PC-9 (cell line): ENCODE results near the gene NADK. TPM values are rescaled to one million over a fixed set of nuclear protein-coding genes. Genes with fewer than 3 reads are reported as not detected.

Source experiments
- BruUV-seq: library from RNA; stranded (reverse); fragments of 400-500 nt; replicated peaks from 2 replicates; lab custom pipeline; 2021; lab: Mats Ljungman, UMichigan
- CTCF ChIA-PET: fragments of 300-600 bp; sonication (Branson Sonifier 250); formaldehyde crosslinking; loops from one replicate; lab custom pipeline; 2022; ENCODE audit warnings: antibody characterized with exemption; lab: Charles Lee
- POLR2A ChIA-PET: fragments of 300-600 bp; sonication (Branson Sonifier 250); formaldehyde crosslinking; loops from one replicate; lab custom pipeline; 2022; ENCODE audit warnings: antibody characterized with exemption; ENCODE audit not compliant: unreplicated experiment; lab: Charles Lee
- DNase-seq, 2 experiments: peaks; one replicate each; pipeline versions ENCODE4 v3.0.0 to v3.0.0-alpha.2; 2015 to 2022; ENCODE audit warnings: mixed read lengths in 1 of 2
- H2AFZ ChIP-seq: fragments of 200-600 bp; sonication (generic); 2 replicates; pipeline ENCODE4 v1.8.1; 2017; ENCODE audit warnings: antibody characterized with exemption
- H3F3A ChIP-seq: fragments of 200-600 bp; sonication (generic); 2 replicates; pipeline ENCODE4 v1.8.1; 2017; ENCODE audit warnings: antibody characterized with exemption, mild to moderate bottlenecking, low read depth; ENCODE audit not compliant: insufficient read depth
- H3K27ac ChIP-seq: fragments of 200-600 bp; sonication (generic); 2 replicates; pipeline ENCODE4 v1.6.1; 2016; ENCODE audit warnings: mixed run types
- H3K27me3 ChIP-seq: fragments of 200-600 bp; sonication (generic); 2 replicates; pipeline ENCODE4 v1.6.1; 2016; ENCODE audit warnings: low read depth, mixed run types; ENCODE audit not compliant: insufficient read depth
- H3K36me3 ChIP-seq: fragments of 200-600 bp; sonication (generic); 2 replicates; pipeline ENCODE4 v1.6.1; 2016; ENCODE audit warnings: low read depth, mixed run types
- H3K4me1 ChIP-seq: fragments of 200-600 bp; sonication (generic); replicated peaks from 2 replicates; pipeline ENCODE4 v1.6.1; 2016; ENCODE audit warnings: mixed run types; ENCODE audit not compliant: insufficient read depth
- H3K4me2 ChIP-seq: fragments of 200-600 bp; sonication (generic); 2 replicates; pipeline ENCODE4 v1.6.1; 2017; ENCODE audit warnings: mixed run types
- H3K4me3 ChIP-seq: fragments of 200-600 bp; sonication (generic); 2 replicates; pipeline ENCODE4 v1.6.1; 2016; ENCODE audit warnings: mixed run types
- H3K79me2 ChIP-seq: fragments of 200-600 bp; sonication (generic); 2 replicates; pipeline ENCODE4 v1.6.1; 2017; ENCODE audit warnings: low read depth, mixed run types
- H3K9me2 ChIP-seq: fragments of 200-600 bp; sonication (generic); 2 replicates; pipeline ENCODE4 v1.8.1; 2017; ENCODE audit warnings: mild to moderate bottlenecking; ENCODE audit not compliant: insufficient read depth
- H3K9me3 ChIP-seq: fragments of 200-600 bp; sonication (generic); 2 replicates; pipeline ENCODE4 v1.8.1; 2016; ENCODE audit warnings: low read depth; ENCODE audit not compliant: insufficient read depth
- H4K20me1 ChIP-seq: fragments of 200-600 bp; sonication (generic); 2 replicates; pipeline ENCODE4 v1.8.1; 2017; ENCODE audit not compliant: insufficient read depth
- CTCF ChIP-seq: fragments of 200-600 bp; sonication (generic); conservative IDR thresholded peaks from 2 replicates; pipeline ENCODE4 v1.6.1; 2017; ENCODE audit warnings: mixed run types, antibody characterized with exemption, mild to moderate bottlenecking, moderate library complexity
- EZH2 ChIP-seq: fragments of 200-600 bp; sonication (generic); IDR thresholded peaks from 2 replicates; pipeline ENCODE4 v1.8.0; 2017; ENCODE audit warnings: antibody characterized with exemption, low read depth
- intact Hi-C: fragments of 100-400 bp; cut with micrococcal nuclease; formaldehyde crosslinking; loops from one replicate; pipeline ENCODE4 v1.10.0; 2022; ENCODE audit not compliant: unreplicated experiment
- total RNA-seq: library from RNA; stranded (reverse); gene quantifications from 2 replicates; pipeline ENCODE4 v1.2.3, GENCODE V29; 2021

Gene NADK
- total RNA-seq, 1 experiment from 2014 or later: 105 TPM

- peaks cover 4% of the 10 kb centered on the region for H3K79me2 ChIP-seq
- H3K27ac ChIP-seq: peak overlapping the region; percentile 71
- H3K9me3 ChIP-seq: no peaks in the 10 kb centered on the region
- ChIA-PET CTCF (no interaction called here), POLR2A (interaction anchor here (0.6 to 1.1 kb wide), 2 partner anchors 24 to 44 kb away, joined by 5 read pairs; no protein-coding TSS in a partner anchor)
- no peaks in the 10 kb centered on the region for H3K9me2 ChIP-seq
- peaks cover 6% of the 10 kb centered on the region for H3K36me3 ChIP-seq
- TF ChIP-seq EZH2 (no peak), CTCF (no peak)
- H3K4me1 ChIP-seq: peaks cover 49% of the 10 kb centered on the region
- H3K27me3 ChIP-seq: no peaks in the 10 kb centered on the region
- peaks cover 75% of the 10 kb centered on the region for H3F3A ChIP-seq
- no peak overlapping the region for H2AFZ ChIP-seq
- intact Hi-C loops: loop anchor here (5.0 kb wide), 2 partner anchors 110 to 125 kb away; partner anchors contain the start of gene GNB1
- no peaks in the 10 kb centered on the region; the same call in 1 of the 2 replicates for H4K20me1 ChIP-seq
- H3K4me2 ChIP-seq: peak overlapping the region; percentile 85
- peak overlapping the region; percentile 39; the same call in 1 of the 2 replicates for H3K4me3 ChIP-seq
- BruUV-seq: TSS peak; percentile 1
- DNase-seq: peak; percentile 77 to 80
Measured at GRCh38 chr1:1782399-1783221, 4.3 kb upstream of the NADK start.

- Histone ChIP-seq H3K27ac (0 out of 2 replicates have a peak overlapping the region, but pooled peaks have one; percentile 71), H4K20me1 (peaks cover 7% of the 10 kb centered on the region; the same call in 1 of the 2 replicates), H3K36me3 (peaks cover 6% of the 10 kb centered on the region), H3K79me2 (peaks cover 15% of the 10 kb centered on the region), H3K9me2 (no peaks in the 10 kb centered on the region), H3K4me1 (peaks cover 57% of the 10 kb centered on the region), H3K4me2 (peak overlapping the region; percentile 85; the same call in 1 of the 2 replicates), H3F3A (peaks cover 68% of the 10 kb centered on the region), H3K27me3 (no peaks in the 10 kb centered on the region), H2AFZ (no peak overlapping the region), H3K9me3 (no peaks in the 10 kb centered on the region), H3K4me3 (no peak overlapping the region)
- CTCF ChIA-PET: no interaction called here
- POLR2A ChIA-PET: no interaction called here
- intact Hi-C loops: loop anchor here (5.0 kb wide), 2 partner anchors 111 to 126 kb away; partner anchors contain the start of gene GNB1
- BruUV-seq: no TSS peak
- no peak for DNase-seq
- TF ChIP-seq EZH2 (no peak), CTCF (no peak)
Measured at GRCh38 chr1:1781526-1781903, 3.2 kb upstream of the NADK start.

GRCh38 chr1:1780598-1781525 is 2.6 kb upstream of the NADK start:
- H4K20me1 ChIP-seq: peaks cover 14% of the 10 kb centered on the region
- peaks cover 62% of the 10 kb centered on the region for H3F3A ChIP-seq
- H3K36me3 ChIP-seq: peaks cover 1% of the 10 kb centered on the region
- peaks cover 64% of the 10 kb centered on the region for H3K4me1 ChIP-seq
- DNase-seq: peak in 1 of 2 experiments; percentile 21
- H3K27me3 ChIP-seq: no peaks in the 10 kb centered on the region
- ChIA-PET CTCF (interaction anchor here (0.6 kb wide), 1 partner anchor 205 kb away, joined by 3 read pairs; no protein-coding TSS in a partner anchor), POLR2A (interaction anchor here (0.6 to 1.1 kb wide), 3 partner anchors 22 to 454 kb away, joined by 3 to 6 read pairs (median 5); no protein-coding TSS in a partner anchor)
- no peak overlapping the region; the same call in 1 of the 2 replicates for H3K4me3 ChIP-seq
- peak overlapping the region; percentile 87 for H3K4me2 ChIP-seq
- no peak overlapping the region for H2AFZ ChIP-seq
- intact Hi-C loops: loop anchor here (1.0 to 5.0 kb wide), 3 partner anchors 18 to 126 kb away; partner anchors contain the start of gene GNB1
- no TSS peak for BruUV-seq
- peak overlapping the region; percentile 87 for H3K27ac ChIP-seq
- no peak for TF ChIP-seq EZH2
- no peak for TF ChIP-seq CTCF
- H3K9me3 ChIP-seq: no peaks in the 10 kb centered on the region
- no peaks in the 10 kb centered on the region for H3K9me2 ChIP-seq
- H3K79me2 ChIP-seq: peaks cover 22% of the 10 kb centered on the region
